ENCODE results near the gene WWOX. TPM values are rescaled to one million over a fixed set of nuclear protein-coding genes. Genes with fewer than 3 reads are reported as not detected.

WWOX gene
- polyA plus RNA-seq, 6 donors from 2014 or later, result 9.1 to 17.0 (median 12.5) TPM

DNA sequence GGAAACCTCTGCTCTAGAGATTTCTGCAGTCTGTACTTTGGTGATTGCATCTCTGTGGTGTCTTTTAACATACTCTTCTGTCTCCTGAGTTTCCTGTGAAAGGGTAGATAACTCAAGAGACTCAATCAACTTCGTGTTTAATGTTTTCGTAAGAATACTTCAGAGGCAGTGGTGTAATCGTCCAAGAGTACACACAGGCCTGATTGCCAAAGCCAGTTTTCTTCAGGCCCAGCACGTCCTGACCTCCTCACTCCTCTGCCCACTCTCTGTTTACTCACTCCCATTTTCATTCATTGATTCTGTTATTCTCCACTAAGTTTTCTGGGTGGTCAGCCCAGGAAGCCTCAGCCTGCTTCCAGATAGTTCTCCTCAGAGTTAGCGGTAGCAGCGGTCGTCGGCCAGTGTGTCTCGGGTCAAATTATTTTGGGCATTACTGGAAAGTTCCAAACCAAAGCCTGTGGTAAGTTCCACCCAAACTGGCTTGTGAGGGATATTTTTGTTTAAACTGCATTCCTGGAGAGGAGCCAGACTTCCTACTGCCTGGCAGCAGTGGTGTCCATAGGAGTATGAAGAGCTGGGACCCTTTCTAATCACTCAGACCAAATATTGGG lies 293.2 kb downstream of the WWOX start:
- no peak for DNase-seq
- Mint-ChIP-seq H3K4me1 (no peaks in the 10 kb centered on the region), H3K9me3 (peaks cover 0 to 7% (median 0%) of the 10 kb centered on the region in 7 donors), H3K27ac (no peak overlapping the region), H3K36me3 (peaks cover 2 to 17% of the 10 kb centered on the region in 2 donors), H3K27me3 (no peaks in the 10 kb centered on the region), H3K4me3 (no peak overlapping the region)
- ATAC-seq (ENCODE audit: low read depth in 2 of 2), result no peak

DNA sequence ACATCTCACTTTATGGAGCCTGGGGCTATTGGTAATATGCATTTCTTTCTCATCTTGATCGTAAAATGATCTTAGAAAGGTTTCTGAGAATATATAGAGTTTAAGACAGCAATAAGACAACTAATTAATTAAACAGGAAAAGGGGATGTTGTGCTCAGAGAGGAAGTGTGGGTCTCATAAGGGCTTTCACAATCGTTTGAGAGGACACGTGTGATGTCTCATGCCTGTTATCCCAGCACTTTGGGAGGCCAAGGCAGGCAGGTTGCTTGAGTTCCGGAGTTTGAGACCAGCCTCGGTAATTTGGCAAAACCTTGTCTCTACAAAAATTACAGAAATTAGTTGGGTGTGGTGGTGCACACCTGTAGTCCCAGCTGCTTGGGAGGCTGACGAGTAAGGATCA lies 295.6 kb downstream of the WWOX start:
- Mint-ChIP-seq H3K4me3 (no peak overlapping the region), H3K9me3 (peaks cover 0 to 7% (median 0%) of the 10 kb centered on the region in 7 donors), H3K4me1 (no peaks in the 10 kb centered on the region), H3K27me3 (no peaks in the 10 kb centered on the region), H3K27ac (no peak overlapping the region), H3K36me3 (peaks cover 0 to 14% of the 10 kb centered on the region in 2 donors)
- DNase-seq, result no peak
- no peak for ATAC-seq (ENCODE audit: low read depth in 2 of 2)

DNA sequence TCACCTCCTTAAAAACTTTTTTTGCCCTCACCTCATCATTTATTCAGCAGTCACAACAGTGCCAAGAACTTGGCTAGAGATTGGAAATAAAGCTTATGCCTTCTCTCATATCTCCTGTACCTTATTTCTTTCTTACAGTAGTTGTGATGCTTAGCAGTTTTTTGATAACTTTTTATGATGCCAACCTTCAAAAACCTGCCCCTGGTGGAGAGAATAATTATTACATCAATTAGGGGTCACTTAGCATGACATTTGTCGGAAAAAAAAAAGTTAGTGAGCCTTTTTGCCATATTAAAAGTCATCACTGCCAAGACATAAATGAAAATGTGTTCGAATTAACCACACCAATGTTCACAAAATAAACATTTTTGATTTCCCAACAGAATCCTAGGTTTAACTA lies 296.6 kb downstream of the WWOX start:
- no peaks in the 10 kb centered on the region for H3K27me3 Mint-ChIP-seq
- H3K4me3 Mint-ChIP-seq, result no peak overlapping the region
- H3K27ac Mint-ChIP-seq, result no peak overlapping the region
- peaks cover 0 to 14% of the 10 kb centered on the region in 2 donors for H3K36me3 Mint-ChIP-seq
- peaks cover 0 to 7% (median 0%) of the 10 kb centered on the region in 7 donors for H3K9me3 Mint-ChIP-seq
- DNase-seq (no peak), ATAC-seq (ENCODE audit: low read depth in 2 of 2) (no peak)
- no peaks in the 10 kb centered on the region for H3K4me1 Mint-ChIP-seq

DNA sequence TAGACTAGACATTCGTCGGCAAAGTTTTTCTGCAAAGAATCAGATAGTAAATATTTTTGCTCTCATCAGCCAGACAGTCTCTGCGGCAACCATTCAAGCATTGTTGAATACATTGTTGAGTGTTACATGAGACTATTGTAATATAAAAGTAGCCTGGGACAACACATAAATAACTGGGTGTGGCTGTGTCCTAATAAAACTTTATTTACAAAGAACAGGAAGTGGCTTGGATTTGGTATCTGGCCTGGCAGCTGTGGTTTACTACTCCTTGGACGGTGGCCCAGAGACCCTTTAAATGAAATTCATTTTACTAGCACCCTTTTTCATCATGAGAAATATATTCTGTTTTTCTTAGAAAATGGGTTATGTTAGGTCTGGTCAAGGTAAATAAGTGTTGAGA lies 297.2 kb downstream of the WWOX start:
- no peaks in the 10 kb centered on the region for H3K4me1 Mint-ChIP-seq
- H3K36me3 Mint-ChIP-seq, result peaks cover 0 to 14% of the 10 kb centered on the region in 2 donors
- no peak overlapping the region for H3K27ac Mint-ChIP-seq

GRCh38 chr16:78399384-78399783 lies 299.9 kb downstream of the WWOX start:
- DNase-seq, result no peak
- no peaks in the 10 kb centered on the region for H3K36me3 Mint-ChIP-seq
- H3K27ac Mint-ChIP-seq, result no peak overlapping the region
- H3K4me3 Mint-ChIP-seq, result no peak overlapping the region
- no peaks in the 10 kb centered on the region for H3K4me1 Mint-ChIP-seq
- peaks cover 0 to 7% (median 0%) of the 10 kb centered on the region in 7 donors for H3K9me3 Mint-ChIP-seq
- H3K27me3 Mint-ChIP-seq, result no peaks in the 10 kb centered on the region
- ATAC-seq (ENCODE audit: low read depth in 2 of 2), result no peak

More for the DNA sequence above, 297.2 kb downstream of the WWOX start:
- DNase-seq (no peak), ATAC-seq (ENCODE audit: low read depth in 2 of 2) (no peak)
- H3K4me3 Mint-ChIP-seq, result no peak overlapping the region
- H3K27me3 Mint-ChIP-seq, result no peaks in the 10 kb centered on the region
- H3K9me3 Mint-ChIP-seq, result peaks cover 0 to 7% (median 0%) of the 10 kb centered on the region in 7 donors

GRCh38 chr16:78402833-78403232 lies 303.4 kb downstream of the WWOX start:
- DNase-seq, result no peak
- no peaks in the 10 kb centered on the region for H3K27me3 Mint-ChIP-seq
- peaks cover 0 to 3% (median 0%) of the 10 kb centered on the region in 7 donors for H3K9me3 Mint-ChIP-seq
- H3K4me1 Mint-ChIP-seq, result no peaks in the 10 kb centered on the region
- ATAC-seq (ENCODE audit: low read depth in 2 of 2), result no peak
- H3K36me3 Mint-ChIP-seq, result no peaks in the 10 kb centered on the region
- H3K4me3 Mint-ChIP-seq, result no peak overlapping the region
- no peak overlapping the region for H3K27ac Mint-ChIP-seq

DNA sequence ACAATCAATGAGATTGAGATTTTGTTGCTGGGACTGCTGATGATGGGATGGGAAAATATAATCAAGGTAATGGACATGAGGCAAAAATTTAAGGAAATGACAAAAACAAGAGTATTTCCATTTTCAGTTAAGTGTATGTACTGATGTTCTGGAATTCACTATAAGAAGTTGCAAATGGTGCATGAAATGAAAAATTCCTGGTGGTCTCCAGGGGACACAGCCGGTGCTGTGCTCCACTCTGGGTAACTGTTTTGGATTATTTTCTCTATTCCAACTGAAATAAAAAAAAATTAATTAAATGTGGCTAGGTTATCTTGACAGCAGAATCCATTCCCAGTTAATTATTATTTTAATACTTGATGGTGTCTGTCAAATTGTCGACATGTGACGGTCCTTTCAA lies 305.6 kb downstream of the WWOX start:
- Mint-ChIP-seq H3K27me3 (no peaks in the 10 kb centered on the region), H3K4me1 (no peaks in the 10 kb centered on the region), H3K4me3 (no peak overlapping the region), H3K9me3 (peaks cover 0 to 12% (median 5%) of the 10 kb centered on the region in 7 donors), H3K36me3 (peaks cover 5 to 8% of the 10 kb centered on the region in 2 donors), H3K27ac (no peak overlapping the region)
- no peak for DNase-seq
- no peak for ATAC-seq (ENCODE audit: low read depth in 2 of 2)

DNA sequence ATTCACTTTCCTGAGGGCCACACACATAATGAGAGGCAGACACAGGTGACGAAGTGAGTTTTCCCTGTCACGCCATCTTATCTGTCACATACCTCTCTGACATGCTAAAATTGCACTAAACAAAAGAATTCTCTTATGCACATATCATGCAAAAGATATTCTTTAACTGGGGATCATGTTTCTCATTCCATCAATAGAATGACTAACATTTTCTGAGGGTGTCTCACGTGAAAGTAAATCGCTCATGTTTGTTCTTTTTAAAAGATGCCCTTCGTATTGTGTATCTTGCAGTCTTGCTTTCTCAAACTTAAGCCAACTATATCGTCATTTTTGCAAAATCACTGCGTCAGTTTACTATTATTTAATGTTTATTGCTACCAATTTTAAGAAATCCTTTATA lies 306.4 kb downstream of the WWOX start:
- DNase-seq (no peak), ATAC-seq (ENCODE audit: low read depth in 2 of 2) (no peak)
- Mint-ChIP-seq H3K9me3 (peaks cover 0 to 12% (median 7%) of the 10 kb centered on the region in 7 donors), H3K4me1 (no peaks in the 10 kb centered on the region), H3K27me3 (no peaks in the 10 kb centered on the region), H3K4me3 (no peak overlapping the region), H3K36me3 (peaks cover 5 to 8% of the 10 kb centered on the region in 2 donors), H3K27ac (no peak overlapping the region)

DNA sequence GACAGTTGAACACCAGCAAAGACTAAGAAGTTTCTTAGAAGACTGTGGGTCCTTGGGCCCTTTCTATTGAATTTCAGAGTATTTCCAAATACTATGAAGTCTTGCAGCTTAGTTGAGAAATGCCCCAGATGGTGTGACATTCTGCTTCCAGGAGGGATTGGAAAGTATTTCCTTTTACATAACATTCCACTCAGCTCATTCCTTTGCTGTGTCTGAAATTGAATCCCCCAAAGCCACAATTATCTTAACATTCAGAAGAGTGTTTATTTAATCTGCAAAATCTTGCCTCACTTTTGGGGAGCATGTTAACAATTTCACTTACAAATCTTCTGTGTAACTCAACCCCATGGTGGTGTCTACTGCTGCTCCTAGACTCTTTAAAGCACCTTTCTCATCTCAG lies 307.7 kb downstream of the WWOX start:
- H3K9me3 Mint-ChIP-seq, result peaks cover 2 to 18% (median 13%) of the 10 kb centered on the region in 7 donors
- no peak for DNase-seq
- H3K4me1 Mint-ChIP-seq, result no peaks in the 10 kb centered on the region
- H3K4me3 Mint-ChIP-seq, result no peak overlapping the region
- H3K36me3 Mint-ChIP-seq, result peaks cover 7 to 13% of the 10 kb centered on the region in 2 donors
- H3K27me3 Mint-ChIP-seq, result no peaks in the 10 kb centered on the region
- H3K27ac Mint-ChIP-seq, result no peak overlapping the region
- ATAC-seq (ENCODE audit: low read depth in 2 of 2), result no peak

- DNase-seq, result no peak
- Mint-ChIP-seq H3K9me3 (peaks cover 11 to 31% (median 23%) of the 10 kb centered on the region in 7 donors), H3K27me3 (no peaks in the 10 kb centered on the region), H3K27ac (no peak overlapping the region), H3K36me3 (peaks cover 14 to 20% of the 10 kb centered on the region in 2 donors), H3K4me3 (no peak overlapping the region), H3K4me1 (no peaks in the 10 kb centered on the region)
- no peak for ATAC-seq (ENCODE audit: low read depth in 2 of 2)
Measured at GRCh38 chr16:78413651-78414050, 314.2 kb downstream of the WWOX start.

GRCh38 chr16:78415013-78415412 lies 315.6 kb downstream of the WWOX start:
- no peak overlapping the region for H3K27ac Mint-ChIP-seq
- H3K36me3 Mint-ChIP-seq, result peaks cover 14 to 19% of the 10 kb centered on the region in 2 donors
- H3K4me1 Mint-ChIP-seq, result no peaks in the 10 kb centered on the region
- H3K9me3 Mint-ChIP-seq, result peaks cover 8 to 27% (median 21%) of the 10 kb centered on the region in 7 donors
- ATAC-seq (ENCODE audit: low read depth in 2 of 2) (no peak), DNase-seq (no peak)
- no peaks in the 10 kb centered on the region for H3K27me3 Mint-ChIP-seq
- H3K4me3 Mint-ChIP-seq, result no peak overlapping the region

DNA sequence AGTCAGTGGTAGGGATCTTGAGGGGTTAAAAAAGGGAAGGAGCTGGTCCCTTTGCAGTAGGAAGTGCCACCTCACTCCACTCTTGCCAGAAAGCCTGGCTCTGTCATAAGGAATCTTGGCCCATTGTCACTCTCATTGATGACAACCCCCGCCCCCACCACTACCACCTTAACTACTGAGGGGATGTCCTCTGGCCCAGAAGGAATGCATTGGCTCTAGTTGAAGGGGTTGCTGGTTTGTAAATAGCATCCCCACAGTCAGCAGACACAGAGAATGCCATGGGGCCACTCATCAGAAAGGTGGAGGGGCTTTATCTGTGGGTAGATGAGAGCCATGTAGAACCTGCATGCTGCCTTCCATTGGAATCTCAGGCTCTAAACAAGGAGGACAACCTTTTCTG lies 316.2 kb downstream of the WWOX start:
- Mint-ChIP-seq H3K27me3 (no peaks in the 10 kb centered on the region), H3K9me3 (peaks cover 6 to 25% (median 21%) of the 10 kb centered on the region in 7 donors), H3K36me3 (peaks cover 14 to 19% of the 10 kb centered on the region in 2 donors), H3K4me3 (no peak overlapping the region), H3K27ac (no peak overlapping the region), H3K4me1 (no peaks in the 10 kb centered on the region)
- DNase-seq (no peak), ATAC-seq (ENCODE audit: low read depth in 2 of 2) (no peak)

GRCh38 chr16:78416400-78416799 lies 316.9 kb downstream of the WWOX start:
- ATAC-seq (ENCODE audit: low read depth in 2 of 2), result no peak
- H3K4me3 Mint-ChIP-seq, result no peak overlapping the region
- peaks cover 14 to 19% of the 10 kb centered on the region in 2 donors for H3K36me3 Mint-ChIP-seq
- no peak for DNase-seq
- H3K27ac Mint-ChIP-seq, result peak overlapping the region in 1 of 6 donors; percentile 16
- no peaks in the 10 kb centered on the region for H3K4me1 Mint-ChIP-seq
- H3K27me3 Mint-ChIP-seq, result no peaks in the 10 kb centered on the region
- peaks cover 6 to 25% (median 20%) of the 10 kb centered on the region in 7 donors for H3K9me3 Mint-ChIP-seq

- no peak overlapping the region for H3K4me3 Mint-ChIP-seq
- no peak overlapping the region for H3K27ac Mint-ChIP-seq
- no peak for ATAC-seq (ENCODE audit: low read depth in 2 of 2)
- no peak for DNase-seq
- no peaks in the 10 kb centered on the region for H3K4me1 Mint-ChIP-seq
- H3K36me3 Mint-ChIP-seq, result peaks cover 0 to 12% of the 10 kb centered on the region in 2 donors
- no peaks in the 10 kb centered on the region for H3K9me3 Mint-ChIP-seq
- H3K27me3 Mint-ChIP-seq, result no peaks in the 10 kb centered on the region
Measured at GRCh38 chr16:78421181-78421708, 321.8 kb downstream of the WWOX start.

Data from naive B cell (primary cell).